Measurements from ENCODE around the gene MPG. TPM values are rescaled to one million over a fixed set of nuclear protein-coding genes. Genes with fewer than 3 reads are reported as not detected.

The MPG gene
- total RNA-seq, 1 experiment from 2014 or later = 85.7 TPM

DNA sequence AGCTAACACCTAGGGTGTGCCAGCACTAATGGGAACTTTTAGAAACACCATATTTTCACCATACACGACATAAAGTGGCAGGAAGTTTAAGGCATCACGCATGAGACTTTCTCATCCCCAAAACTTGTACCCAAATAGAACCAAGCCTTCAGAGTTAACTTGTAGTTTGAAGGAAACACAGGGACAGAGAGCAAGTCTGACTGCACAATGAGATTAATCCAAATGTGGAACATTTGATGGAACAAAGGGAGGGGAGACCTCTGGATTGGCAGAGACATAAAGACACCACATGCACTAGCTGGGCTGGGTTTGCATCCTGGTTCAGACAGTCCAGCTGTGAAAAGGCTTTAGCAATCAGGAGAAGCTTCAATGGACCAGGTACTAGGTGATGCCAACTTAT is 36.3 kb downstream of the MPG start:
- CTCF ChIA-PET = interaction anchor here (0.8 kb wide), 1 partner anchor 18 kb away, joined by 3 read pairs; no protein-coding TSS in a partner anchor
- Histone ChIP-seq H3K9me3 (ENCODE audit: control insufficient read depth, insufficient read depth, low read depth, low read length) (no peaks in the 10 kb centered on the region), H3K36me3 (ENCODE audit: control insufficient read depth, insufficient read depth, low read length) (peaks cover 15% of the 10 kb centered on the region), H3K27ac (ENCODE audit: low read length) (no peak overlapping the region), H3K27me3 (ENCODE audit: control insufficient read depth, insufficient read depth, low read length) (no peaks in the 10 kb centered on the region), H3K4me3 (ENCODE audit: low read depth in 2 of 2, low read length in 2 of 2) (no peak overlapping the region), H3K4me1 (ENCODE audit: control insufficient read depth, insufficient read depth, low read length) (no peaks in the 10 kb centered on the region; the same call in 1 of the 2 replicates)
- TF ChIP-seq TCF7L2 (IDR thresholded peaks at IDR 0.05; ENCODE audit: low read depth, low read length) = no peak
- TF ChIP-seq SIN3A (IDR thresholded peaks at IDR 0.05; ENCODE audit: borderline replicate concordance, insufficient read depth, low read depth, low read length) = no peak
- TF ChIP-seq, protein P1, sequence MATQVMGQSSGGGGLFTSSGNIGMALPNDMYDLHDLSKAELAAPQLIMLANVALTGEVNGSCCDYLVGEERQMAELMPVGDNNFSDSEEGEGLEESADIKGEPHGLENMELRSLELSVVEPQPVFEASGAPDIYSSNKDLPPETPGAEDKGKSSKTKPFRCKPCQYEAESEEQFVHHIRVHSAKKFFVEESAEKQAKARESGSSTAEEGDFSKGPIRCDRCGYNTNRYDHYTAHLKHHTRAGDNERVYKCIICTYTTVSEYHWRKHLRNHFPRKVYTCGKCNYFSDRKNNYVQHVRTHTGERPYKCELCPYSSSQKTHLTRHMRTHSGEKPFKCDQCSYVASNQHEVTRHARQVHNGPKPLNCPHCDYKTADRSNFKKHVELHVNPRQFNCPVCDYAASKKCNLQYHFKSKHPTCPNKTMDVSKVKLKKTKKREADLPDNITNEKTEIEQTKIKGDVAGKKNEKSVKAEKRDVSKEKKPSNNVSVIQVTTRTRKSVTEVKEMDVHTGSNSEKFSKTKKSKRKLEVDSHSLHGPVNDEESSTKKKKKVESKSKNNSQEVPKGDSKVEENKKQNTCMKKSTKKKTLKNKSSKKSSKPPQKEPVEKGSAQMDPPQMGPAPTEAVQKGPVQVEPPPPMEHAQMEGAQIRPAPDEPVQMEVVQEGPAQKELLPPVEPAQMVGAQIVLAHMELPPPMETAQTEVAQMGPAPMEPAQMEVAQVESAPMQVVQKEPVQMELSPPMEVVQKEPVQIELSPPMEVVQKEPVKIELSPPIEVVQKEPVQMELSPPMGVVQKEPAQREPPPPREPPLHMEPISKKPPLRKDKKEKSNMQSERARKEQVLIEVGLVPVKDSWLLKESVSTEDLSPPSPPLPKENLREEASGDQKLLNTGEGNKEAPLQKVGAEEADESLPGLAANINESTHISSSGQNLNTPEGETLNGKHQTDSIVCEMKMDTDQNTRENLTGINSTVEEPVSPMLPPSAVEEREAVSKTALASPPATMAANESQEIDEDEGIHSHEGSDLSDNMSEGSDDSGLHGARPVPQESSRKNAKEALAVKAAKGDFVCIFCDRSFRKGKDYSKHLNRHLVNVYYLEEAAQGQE (IDR thresholded peaks at IDR 0.05; ENCODE audit: insufficient read depth in 1 of 2, low read depth in 2 of 2, low read length in 1 of 2) = no peak
- TF ChIP-seq, protein P2, sequence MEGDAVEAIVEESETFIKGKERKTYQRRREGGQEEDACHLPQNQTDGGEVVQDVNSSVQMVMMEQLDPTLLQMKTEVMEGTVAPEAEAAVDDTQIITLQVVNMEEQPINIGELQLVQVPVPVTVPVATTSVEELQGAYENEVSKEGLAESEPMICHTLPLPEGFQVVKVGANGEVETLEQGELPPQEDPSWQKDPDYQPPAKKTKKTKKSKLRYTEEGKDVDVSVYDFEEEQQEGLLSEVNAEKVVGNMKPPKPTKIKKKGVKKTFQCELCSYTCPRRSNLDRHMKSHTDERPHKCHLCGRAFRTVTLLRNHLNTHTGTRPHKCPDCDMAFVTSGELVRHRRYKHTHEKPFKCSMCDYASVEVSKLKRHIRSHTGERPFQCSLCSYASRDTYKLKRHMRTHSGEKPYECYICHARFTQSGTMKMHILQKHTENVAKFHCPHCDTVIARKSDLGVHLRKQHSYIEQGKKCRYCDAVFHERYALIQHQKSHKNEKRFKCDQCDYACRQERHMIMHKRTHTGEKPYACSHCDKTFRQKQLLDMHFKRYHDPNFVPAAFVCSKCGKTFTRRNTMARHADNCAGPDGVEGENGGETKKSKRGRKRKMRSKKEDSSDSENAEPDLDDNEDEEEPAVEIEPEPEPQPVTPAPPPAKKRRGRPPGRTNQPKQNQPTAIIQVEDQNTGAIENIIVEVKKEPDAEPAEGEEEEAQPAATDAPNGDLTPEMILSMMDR (IDR thresholded peaks at IDR 0.05) = no peak
- no peak for TF ChIP-seq POLR2AphosphoS5 (IDR thresholded peaks at IDR 0.05; ENCODE audit: low read depth, low read length)
- intact Hi-C loops (cut with micrococcal nuclease; ENCODE audit: unreplicated experiment) (no loop called here), in situ Hi-C loops (cut with HindIII; ENCODE audit: low pct_unique_long_range_greater_than_20kb, low sequenced_read_pairs) (no loop called here)
- no TSS peak for BruUV-seq (replicated peaks)
- ATAC-seq = no peak
- POLR2A ChIA-PET = no interaction called here
- no peak for DNase-seq (ENCODE audit: low read depth, low spot score)

DNA sequence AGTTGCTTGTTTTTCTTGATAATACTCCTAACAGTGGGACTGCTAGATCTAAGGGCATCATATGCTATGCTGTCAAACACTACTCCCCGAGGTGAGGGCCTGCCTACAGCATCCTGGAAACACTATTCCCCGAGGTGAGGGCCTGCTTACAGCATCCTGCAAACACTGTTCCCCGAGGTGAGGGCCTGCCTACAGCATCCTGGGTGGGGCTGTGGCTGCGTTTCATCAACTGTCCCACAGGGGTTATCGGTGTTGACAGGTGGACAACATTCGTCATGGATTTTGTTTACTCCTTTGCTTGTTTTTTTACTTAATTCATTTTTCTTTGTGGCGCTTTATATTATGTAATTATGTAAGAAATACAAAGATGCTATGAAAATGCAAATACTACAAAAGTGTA is 38.0 kb downstream of the MPG start:
- intact Hi-C loops (cut with micrococcal nuclease; ENCODE audit: unreplicated experiment) (no loop called here), in situ Hi-C loops (cut with HindIII; ENCODE audit: low pct_unique_long_range_greater_than_20kb, low sequenced_read_pairs) (no loop called here)
- ATAC-seq (no peak), DNase-seq (ENCODE audit: low read depth, low spot score) (no peak)
- Histone ChIP-seq H3K27me3 (ENCODE audit: control insufficient read depth, insufficient read depth, low read length) (no peaks in the 10 kb centered on the region), H3K4me1 (ENCODE audit: control insufficient read depth, insufficient read depth, low read length) (no peaks in the 10 kb centered on the region; the same call in 1 of the 2 replicates), H3K36me3 (ENCODE audit: control insufficient read depth, insufficient read depth, low read length) (peaks cover 17% of the 10 kb centered on the region), H3K9me3 (ENCODE audit: control insufficient read depth, insufficient read depth, low read depth, low read length) (no peaks in the 10 kb centered on the region), H3K27ac (ENCODE audit: low read length) (no peak overlapping the region), H3K4me3 (ENCODE audit: low read depth in 2 of 2, low read length in 2 of 2) (no peak overlapping the region)
- BruUV-seq (replicated peaks) = TSS peak; percentile 43
- TF ChIP-seq, protein P1 (IDR thresholded peaks at IDR 0.05; ENCODE audit: insufficient read depth in 1 of 2, low read depth in 2 of 2, low read length in 1 of 2) = no peak
- TF ChIP-seq, protein P2 (IDR thresholded peaks at IDR 0.05) = no peak
- TF ChIP-seq TCF7L2 (IDR thresholded peaks at IDR 0.05; ENCODE audit: low read depth, low read length) (no peak), SIN3A (IDR thresholded peaks at IDR 0.05; ENCODE audit: borderline replicate concordance, insufficient read depth, low read depth, low read length) (no peak), POLR2AphosphoS5 (IDR thresholded peaks at IDR 0.05; ENCODE audit: low read depth, low read length) (no peak)
- POLR2A ChIA-PET = no interaction called here
- CTCF ChIA-PET = interaction anchor here (1.8 kb wide), 1 partner anchor 9 kb away, joined by 8 read pairs; no protein-coding TSS in a partner anchor
